Sigmoid colon (tissue), 7 donors: Measurements from ENCODE around the gene TIMM22. TPM values are rescaled to one million over a fixed set of nuclear protein-coding genes. Genes with fewer than 3 reads are reported as not detected.

Experiments
- DNase-seq: peaks from one replicate; pipeline ENCODE4 v3.0.0-alpha.2; 2019
- H3K27ac ChIP-seq, 4 donors: fragments of 200-600 bp; sonication (generic); one replicate each; pipeline ENCODE4 v1.5.1; 2016 to 2019; ENCODE audit warnings: mild to moderate bottlenecking in 1 of 4
- H3K27me3 ChIP-seq, 3 donors: fragments of 200-600 bp; sonication (generic); one replicate each; pipeline ENCODE4 v1.5.1; 2019; ENCODE audit warnings: mild to moderate bottlenecking in 1 of 3
- H3K36me3 ChIP-seq, 4 donors: fragments of 200-600 bp; sonication (generic); one replicate each; pipeline ENCODE4 v1.5.1; 2016 to 2019
- H3K4me1 ChIP-seq, 4 donors: fragments of 200-600 bp; sonication (generic); one replicate each; pipeline ENCODE4 v1.5.1; 2017 to 2019
- H3K4me3 ChIP-seq, 4 donors: fragments of 200-600 bp; sonication (generic); one replicate each; pipeline ENCODE4 v1.5.1; 2017 to 2019; ENCODE audit warnings: mild to moderate bottlenecking in 2 of 4, moderate library complexity in 1 of 4
- H3K9me3 ChIP-seq, 4 donors: fragments of 200-600 bp in 3 of 4; sonication (generic) in 3 of 4; one replicate each; pipeline versions ENCODE4 v1.5.1 to v1.6.1; 2013 to 2019
- EP300 ChIP-seq, 4 donors: sonication (generic); formaldehyde crosslinking; IDR thresholded peaks; one replicate each; pipeline ENCODE4 v1.6.1; 2017; ENCODE audit warnings: antibody characterized with exemption in 4 of 4
- POLR2A ChIP-seq, 2 donors: fragments of 450-650 bp; IDR thresholded peaks; one replicate each; pipeline ENCODE4 v1.6.1; 2016; ENCODE audit warnings: antibody characterized with exemption in 2 of 2, mild to moderate bottlenecking in 2 of 2, moderate library complexity in 2 of 2
- POLR2AphosphoS5 ChIP-seq, 4 donors: sonication (generic); formaldehyde crosslinking; IDR thresholded peaks; one replicate each; pipeline ENCODE4 v1.6.1; 2017; ENCODE audit warnings: antibody characterized with exemption in 4 of 4
- WGBS, 2 donors: extraction: QIAGEN DNeasy Blood & Tissue Kit; methylation state at CpG; one replicate each; pipeline ENCODE4 v1.1.7; 2013; 5-methylcytosine and 5-hydroxymethylcytosine counted together
- intact Hi-C: fragments of 100-400 bp; cut with DNase I; formaldehyde crosslinking; loops from one replicate; pipeline ENCODE4 v1.15.1; 2023
- polyA plus RNA-seq, 3 donors: library from polyadenylated mRNA; stranded (reverse); fragments of 200-250 nt; gene quantifications; one replicate each; pipeline ENCODE4 v1.2.3, GENCODE V29; 2013
- total RNA-seq, 4 donors: library from RNA; depleted of rRNA; stranded (reverse); fragments of >200 nt; gene quantifications; one replicate each; pipeline ENCODE4 v1.1.0, GENCODE V29; 2016
- TF ChIP-seq, protein P1 (sequence below), 4 experiments: fragments of 450-650 bp in 3 of 4; fragments of 200-600 bp in 1 of 4; IDR thresholded peaks; one replicate each; pipeline ENCODE4 v1.5.1; 2016 to 2019; ENCODE audit warnings: antibody characterized with exemption in 4 of 4, mild to moderate bottlenecking in 3 of 4, moderate library complexity in 2 of 4
- donor health status: healthy with polysubstance abuse.
- donor health status: Bipolar disorder and iron deficiency.
- donor health status: healthy.

The TIMM22 gene
- total and polyA plus RNA-seq, 7 donors, result 6.0 to 13.6 (median 9.2) TPM

- peak overlapping the region; percentile 40 to 60 (median 57) for H3K4me3 ChIP-seq
- H3K36me3 ChIP-seq, result peaks cover 0 to 8% (median 0%) of the 10 kb centered on the region in 4 donors
- peak; percentile 87 for DNase-seq
- intact Hi-C loops, result no loop called here
- no peaks in the 10 kb centered on the region for H3K27me3 ChIP-seq
- H3K9me3 ChIP-seq, result no peaks in the 10 kb centered on the region
- peaks cover 0 to 58% (median 42%) of the 10 kb centered on the region in 4 donors for H3K4me1 ChIP-seq
- peak overlapping the region; percentile 68 to 84 (median 82) for H3K27ac ChIP-seq
- WGBS, 2 donors, result 63 to 83% methylated on average over 31 to 35 of the region's 35 CpGs
- TF ChIP-seq, protein P1, sequence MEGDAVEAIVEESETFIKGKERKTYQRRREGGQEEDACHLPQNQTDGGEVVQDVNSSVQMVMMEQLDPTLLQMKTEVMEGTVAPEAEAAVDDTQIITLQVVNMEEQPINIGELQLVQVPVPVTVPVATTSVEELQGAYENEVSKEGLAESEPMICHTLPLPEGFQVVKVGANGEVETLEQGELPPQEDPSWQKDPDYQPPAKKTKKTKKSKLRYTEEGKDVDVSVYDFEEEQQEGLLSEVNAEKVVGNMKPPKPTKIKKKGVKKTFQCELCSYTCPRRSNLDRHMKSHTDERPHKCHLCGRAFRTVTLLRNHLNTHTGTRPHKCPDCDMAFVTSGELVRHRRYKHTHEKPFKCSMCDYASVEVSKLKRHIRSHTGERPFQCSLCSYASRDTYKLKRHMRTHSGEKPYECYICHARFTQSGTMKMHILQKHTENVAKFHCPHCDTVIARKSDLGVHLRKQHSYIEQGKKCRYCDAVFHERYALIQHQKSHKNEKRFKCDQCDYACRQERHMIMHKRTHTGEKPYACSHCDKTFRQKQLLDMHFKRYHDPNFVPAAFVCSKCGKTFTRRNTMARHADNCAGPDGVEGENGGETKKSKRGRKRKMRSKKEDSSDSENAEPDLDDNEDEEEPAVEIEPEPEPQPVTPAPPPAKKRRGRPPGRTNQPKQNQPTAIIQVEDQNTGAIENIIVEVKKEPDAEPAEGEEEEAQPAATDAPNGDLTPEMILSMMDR (IDR thresholded peaks at IDR 0.05), result no peak
- no peak for TF ChIP-seq POLR2A (IDR thresholded peaks at IDR 0.05)
- no peak for TF ChIP-seq POLR2AphosphoS5 (IDR thresholded peaks at IDR 0.05)
- TF ChIP-seq EP300 (IDR thresholded peaks at IDR 0.05), result no peak
Observed at GRCh38 chr17:1031711-1032110, 34.8 kb downstream of the TIMM22 start.

GRCh38 chr17:1032391-1032790 lies 35.5 kb downstream of the TIMM22 start:
- H3K9me3 ChIP-seq, result no peaks in the 10 kb centered on the region
- H3K27ac ChIP-seq, result peak overlapping the region; percentile 61 to 84 (median 82)
- intact Hi-C loops, result no loop called here
- H3K4me3 ChIP-seq, result no peak overlapping the region
- WGBS, 2 donors, result 90% methylated on average over 27 of the region's 27 CpGs
- no peak for DNase-seq
- TF ChIP-seq, protein P1 (IDR thresholded peaks at IDR 0.05), result no peak
- no peak for TF ChIP-seq POLR2AphosphoS5 (IDR thresholded peaks at IDR 0.05)
- no peak for TF ChIP-seq EP300 (IDR thresholded peaks at IDR 0.05)
- TF ChIP-seq POLR2A (IDR thresholded peaks at IDR 0.05), result no peak
- H3K36me3 ChIP-seq, result peaks cover 0 to 7% (median 0%) of the 10 kb centered on the region in 4 donors
- H3K4me1 ChIP-seq, result peaks cover 0 to 51% (median 42%) of the 10 kb centered on the region in 4 donors
- H3K27me3 ChIP-seq, result no peaks in the 10 kb centered on the region

DNA sequence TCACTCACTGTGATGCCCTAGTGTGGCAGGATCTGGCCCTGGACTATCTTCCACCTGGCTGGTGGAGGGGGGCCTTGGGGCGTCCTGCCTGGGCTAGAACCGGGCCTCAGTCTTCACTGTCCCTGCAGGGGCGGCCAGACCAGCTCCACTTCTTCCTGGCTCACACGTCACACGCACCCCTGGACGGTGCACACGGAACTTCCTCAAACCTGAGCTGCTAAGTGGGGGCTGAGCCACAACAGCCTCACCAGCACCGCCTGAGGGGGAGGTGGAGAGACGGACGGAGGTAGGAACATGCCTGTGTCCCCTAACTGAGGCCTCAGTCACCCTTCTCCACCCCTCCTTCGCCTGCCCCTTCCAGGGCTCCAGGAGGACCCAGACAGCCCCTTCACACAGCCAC lies 36.6 kb downstream of the TIMM22 start:
- H3K4me3 ChIP-seq, result no peak overlapping the region
- H3K27me3 ChIP-seq, result no peaks in the 10 kb centered on the region
- no peaks in the 10 kb centered on the region for H3K9me3 ChIP-seq
- H3K27ac ChIP-seq, result no peak overlapping the region
- H3K36me3 ChIP-seq, result peaks cover 0 to 4% (median 0%) of the 10 kb centered on the region in 4 donors
- intact Hi-C loops, result no loop called here
- peaks cover 0 to 41% (median 40%) of the 10 kb centered on the region in 4 donors for H3K4me1 ChIP-seq
- TF ChIP-seq, protein P1 (IDR thresholded peaks at IDR 0.05), result no peak
- TF ChIP-seq POLR2A (IDR thresholded peaks at IDR 0.05) (no peak), POLR2AphosphoS5 (IDR thresholded peaks at IDR 0.05) (no peak), EP300 (IDR thresholded peaks at IDR 0.05) (no peak)
- DNase-seq, result no peak
- 81 to 89% methylated on average over 11 of the region's 11 CpGs for WGBS, 2 donors

DNA sequence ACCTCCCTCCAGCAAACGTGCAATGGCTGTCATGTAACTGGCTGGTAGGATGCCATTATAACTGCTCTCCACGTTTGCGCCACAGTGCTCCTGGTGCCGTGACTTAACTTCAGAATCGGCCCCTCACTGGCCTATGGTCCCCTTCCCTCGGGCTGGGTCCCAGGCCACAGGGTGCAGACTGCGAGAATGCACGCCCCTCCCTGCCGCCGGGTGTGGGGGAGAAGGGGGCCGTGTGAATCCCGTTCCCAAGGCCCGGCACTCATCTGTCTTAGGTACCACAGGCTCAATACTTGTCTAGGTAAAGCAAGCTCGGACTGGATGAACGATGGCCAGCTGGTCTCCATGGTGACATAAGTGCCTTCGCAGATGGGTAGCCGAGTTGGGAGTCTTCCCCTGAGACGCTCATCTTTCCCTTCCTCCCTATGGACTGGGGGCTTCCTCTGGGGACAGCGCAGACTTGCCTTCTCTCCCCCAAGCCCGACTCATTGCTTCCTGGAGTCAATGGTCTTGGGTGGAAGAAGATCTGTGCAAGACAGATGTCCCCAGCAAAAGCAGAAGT lies 37.8 kb downstream of the TIMM22 start:
- peaks cover 0 to 37% (median 32%) of the 10 kb centered on the region in 4 donors for H3K4me1 ChIP-seq
- TF ChIP-seq POLR2AphosphoS5 (IDR thresholded peaks at IDR 0.05) (no peak), POLR2A (IDR thresholded peaks at IDR 0.05) (no peak), EP300 (IDR thresholded peaks at IDR 0.05) (no peak)
- TF ChIP-seq, protein P1 (IDR thresholded peaks at IDR 0.05), result no peak
- no peaks in the 10 kb centered on the region for H3K9me3 ChIP-seq
- no peak for DNase-seq
- H3K4me3 ChIP-seq, result no peak overlapping the region
- 91% methylated on average over 20 of the region's 20 CpGs for WGBS, 2 donors
- H3K27ac ChIP-seq, result no peak overlapping the region
- H3K36me3 ChIP-seq, result peaks cover 0 to 4% (median 0%) of the 10 kb centered on the region in 4 donors
- intact Hi-C loops, result no loop called here
- H3K27me3 ChIP-seq, result no peaks in the 10 kb centered on the region
